Stimulated activated CD8-positive, alpha-beta memory T cell treated with anti-CD3 and anti-CD28 coated beads, Interleukin-2, amount 100 ng/mL, for 1 hour (primary cell): Measurements from ENCODE around the gene GABRP.

Experiments
- DNase-seq, 2 donors: peaks; one replicate each; pipeline ENCODE4 v3.0.0-alpha.2; 2020; ENCODE audit warnings: low read depth in 2 of 2

GABRP gene

GRCh38 chr5:170861667-170861916 lies 78.1 kb downstream of the GABRP start:
- no peak for DNase-seq

DNA sequence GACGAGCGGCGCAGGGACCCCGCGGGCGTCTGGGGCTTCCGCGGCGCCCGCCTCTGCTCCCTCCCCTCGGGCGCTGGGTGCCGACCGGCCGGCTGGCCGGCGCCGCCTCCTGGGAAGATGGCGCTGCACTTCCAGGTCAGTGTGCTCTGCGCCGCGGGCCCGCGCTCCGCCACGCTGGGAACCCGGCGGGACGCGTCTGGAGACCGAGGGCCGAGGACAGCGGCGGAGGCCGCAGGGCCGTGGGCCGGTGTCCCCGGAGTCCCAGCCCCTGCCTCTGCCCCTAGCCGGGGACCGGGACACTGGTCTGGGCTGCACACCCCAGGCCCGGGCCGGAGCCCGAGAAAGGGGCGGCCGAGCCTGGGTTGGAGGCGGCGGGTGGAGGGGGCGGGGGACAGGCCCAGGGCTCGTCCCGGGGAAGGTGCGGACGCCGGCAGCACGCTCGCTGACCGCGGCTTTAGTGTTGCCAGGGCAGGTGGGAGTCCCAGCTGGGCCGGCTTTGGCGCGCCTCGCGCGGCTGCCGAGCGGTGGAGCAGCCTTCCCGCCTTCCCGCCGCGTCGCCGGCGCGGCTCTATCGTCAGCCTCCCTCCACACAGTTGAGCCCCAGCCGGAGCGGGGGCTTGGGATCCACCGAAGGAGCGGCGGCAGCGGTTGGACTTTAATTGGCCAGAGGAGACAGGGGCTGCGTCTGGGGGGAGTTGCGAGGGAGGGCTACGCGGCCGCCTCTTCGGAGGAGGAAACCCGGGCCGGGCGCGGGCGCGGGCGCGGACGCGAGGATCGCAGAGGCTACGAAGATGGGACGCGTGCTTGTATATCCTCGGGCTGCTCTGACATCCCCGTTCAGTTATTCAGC lies 78.6 kb downstream of the GABRP start, which contains the start of gene RANBP17:
RANBP17 (plus strand) TSS at position 102 of the 850 bp plus-strand sequence.
- DNase-seq = no peak

GRCh38 chr5:170863646-170864045 lies 80.1 kb downstream of the GABRP start:
- no peak for DNase-seq
